Stimulated activated CD4-positive, alpha-beta T cell treated with anti-CD3 and anti-CD28 coated beads, Interleukin-12 subunit alpha, Interleukin-12 subunit beta, amount 100 ng/mL, for 24 hours (primary cell): Measurements from ENCODE around the gene RGS18.
"Not testable (repeated sequence)": the region's sequence is repeated elsewhere in the genome, so short reads cannot be mapped to it uniquely, and the experiment has no call there.

Source experiments
- DNase-seq, 2 experiments: peaks; one replicate each; pipeline ENCODE4 v3.0.0-alpha.2; 2020; ENCODE audit warnings: low read depth in 2 of 2

Gene RGS18

GRCh38 chr1:192158181-192158580 lies at the start of gene RGS18:
Gene RGS18, plus strand, starts transcription at chr1:192158462. Its CDS starts 176 bp downstream, at chr1:192158638.
- no peak for DNase-seq

GRCh38 chr1:192109576-192109975 lies 48.7 kb upstream of the RGS18 start:
- DNase-seq: no peak

GRCh38 chr1:192115000-192115399 lies 43.3 kb upstream of the RGS18 start:
- no peak for DNase-seq

GRCh38 chr1:192118881-192119405 lies 39.3 kb upstream of the RGS18 start:
- no peak for DNase-seq

- DNase-seq: no peak
These were observed 38.6 kb upstream of the RGS18 start for GRCh38 chr1:192119701-192120100.

- no peak for DNase-seq
These were observed 35.6 kb upstream of the RGS18 start for GRCh38 chr1:192122668-192123067.

GRCh38 chr1:192123212-192123611 lies 35.0 kb upstream of the RGS18 start:
- no peak for DNase-seq

GRCh38 chr1:192126030-192126619 lies 32.1 kb upstream of the RGS18 start:
- DNase-seq: no peak

- no peak for DNase-seq
These were observed 28.1 kb upstream of the RGS18 start for GRCh38 chr1:192130175-192130574.

GRCh38 chr1:192130865-192131264 lies 27.4 kb upstream of the RGS18 start:
- DNase-seq: not testable (repeated sequence)

GRCh38 chr1:192131914-192132313 lies 26.3 kb upstream of the RGS18 start:
- DNase-seq: no peak

GRCh38 chr1:192133350-192133926 lies 24.8 kb upstream of the RGS18 start:
- DNase-seq: no peak

GRCh38 chr1:192140382-192140781 lies 17.9 kb upstream of the RGS18 start:
- no peak for DNase-seq

- DNase-seq: no peak
These were observed 11.0 kb upstream of the RGS18 start for GRCh38 chr1:192147221-192147620.

- no peak for DNase-seq
These were observed 10.6 kb upstream of the RGS18 start for GRCh38 chr1:192147696-192148095.

GRCh38 chr1:192151176-192151575 lies 7.1 kb upstream of the RGS18 start:
- no peak for DNase-seq

- no peak for DNase-seq
These were observed 5.0 kb upstream of the RGS18 start for GRCh38 chr1:192153276-192153675.

GRCh38 chr1:192157067-192157466 lies 1.2 kb upstream of the RGS18 start:
- DNase-seq: no peak

GRCh38 chr1:192159014-192159413 lies 752 bp downstream of the RGS18 start:
- DNase-seq: no peak

GRCh38 chr1:192159781-192160180 lies 1.5 kb downstream of the RGS18 start:
- DNase-seq: no peak

GRCh38 chr1:192160196-192160595 lies 1.9 kb downstream of the RGS18 start:
- no peak for DNase-seq

- no peak for DNase-seq
These were observed 3.7 kb downstream of the RGS18 start for GRCh38 chr1:192161976-192162375.

GRCh38 chr1:192162376-192162775 lies 4.1 kb downstream of the RGS18 start:
- no peak for DNase-seq

- DNase-seq: not testable (repeated sequence)
These were observed 6.7 kb downstream of the RGS18 start for GRCh38 chr1:192165002-192165401.
